Spleen (tissue), 7 donors: Measurements from ENCODE around the gene OR10D3.

Source experiments
- CTCF ChIP-seq, 11 experiments: fragments of 200-600 bp in 7 of 11; fragments of 450-650 bp in 4 of 11; sonication (generic) in 4 of 11; IDR thresholded peaks in 8 of 11; conservative IDR thresholded peaks in 3 of 11; 1 replicate in 7 of 11; 2 replicates in 4 of 11; pipeline versions ENCODE4 v1.4.0 to v1.8.0; 2016 to 2021; ENCODE audit warnings: antibody characterized with exemption in 11 of 11, inconsistent platforms in 4 of 11, mild to moderate bottlenecking in 1 of 11
- POLR2A ChIP-seq, 3 donors: fragments of 450-650 bp; IDR thresholded peaks; one replicate each; pipeline ENCODE4 v1.5.1; 2017; ENCODE audit warnings: antibody characterized with exemption in 3 of 3, mild to moderate bottlenecking in 1 of 3
- donor health status: DM: no; HTN: no; CAD: no; lungs with moderate emphysema.
- donor health status: DM: no; HTN: no; CAD: no.
- donor health status: DM: no; HTN: no; CAD: no.

GRCh38 chr11:124204008-124204407, 20.9 kb downstream of the OR10D3 start:
- TF ChIP-seq POLR2A (IDR thresholded peaks at IDR 0.05): no peak
- no peak for TF ChIP-seq CTCF (IDR thresholded peaks at IDR 0.05 in 8 of 11, conservative IDR thresholded peaks at IDR 0.05 in 3 of 11)
